ENCODE results near the gene DOCK2.

- TF ChIP-seq CTCF (conservative IDR thresholded peaks at IDR 0.05) (no peak), ZFX (IDR thresholded peaks at IDR 0.05) (no peak)
These were observed 128.3 kb downstream of the DOCK2 start for GRCh38 chr5:169765176-169765996.
